CD14-positive monocyte (primary cell): ENCODE results near the gene TTLL12. TPM values are rescaled to one million over a fixed set of nuclear protein-coding genes. Genes with fewer than 3 reads are reported as not detected.
A peak's percentile ranks its signal among the peaks of the same experiment; 100 is the strongest.

Experiments used
- DNase-seq, 3 donors: peaks; one replicate each; pipeline ENCODE4 v3.0.0-alpha.2; 2011 to 2022
- H2AFZ ChIP-seq: 2 replicates; pipeline ENCODE4 v1.6.0; 2012; ENCODE audit warnings: mild to moderate bottlenecking, low read depth, low read length, inconsistent platforms; ENCODE audit not compliant: insufficient read depth, poor library complexity, severe bottlenecking
- H3K27ac ChIP-seq, 2 donors: 1 replicate in 1 of 2; 2 replicates in 1 of 2; pipeline ENCODE4 v1.5.1; 2012 to 2013; ENCODE audit warnings: low read length in 2 of 2, control low read depth in 1 of 2, inconsistent platforms in 1 of 2, low read depth in 1 of 2, mild to moderate bottlenecking in 1 of 2
- H3K27me3 ChIP-seq, 2 donors: one replicate each; pipeline versions ENCODE4 v1.6.0 to v1.6.1; 2011 to 2013; ENCODE audit warnings: low read length in 2 of 2; ENCODE audit not compliant: control insufficient read depth in 2 of 2, insufficient read depth in 2 of 2
- H3K36me3 ChIP-seq, 2 donors: replicated peaks in 1 of 2; 1 replicate in 1 of 2; 2 replicates in 1 of 2; pipeline versions ENCODE4 v1.5.1 to v1.6.1; 2012 to 2013; ENCODE audit warnings: low read length in 2 of 2, control low read depth in 1 of 2, inconsistent platforms in 1 of 2, mild to moderate bottlenecking in 1 of 2; ENCODE audit not compliant: insufficient read depth in 2 of 2, control insufficient read depth in 1 of 2
- H3K4me1 ChIP-seq, 2 donors: 1 replicate in 1 of 2; 2 replicates in 1 of 2; pipeline versions ENCODE4 v1.5.1 to v1.6.1; 2012 to 2013; ENCODE audit warnings: low read length in 2 of 2, control low read depth in 1 of 2, inconsistent platforms in 1 of 2, mild to moderate bottlenecking in 1 of 2, moderate library complexity in 1 of 2; ENCODE audit not compliant: insufficient read depth in 2 of 2, control insufficient read depth in 1 of 2
- H3K4me2 ChIP-seq: replicated peaks from 2 replicates; pipeline ENCODE3; 2012; ENCODE audit warnings: low read length, moderate library complexity, mild to moderate bottlenecking; ENCODE audit not compliant: poor library complexity, severe bottlenecking; ENCODE audit errors: extremely low read depth
- H3K4me3 ChIP-seq, 3 experiments: fragments of 200-600 bp in 1 of 3; sonication (generic) in 1 of 3; replicated peaks in 1 of 3; 1 replicate in 2 of 3; 2 replicates in 1 of 3; pipeline ENCODE4 v1.5.1; 2011 to 2013; ENCODE audit warnings: low read length in 3 of 3, mild to moderate bottlenecking in 3 of 3, control low read depth in 2 of 3, low read depth in 2 of 3, inconsistent platforms in 1 of 3, moderate library complexity in 1 of 3
- H3K79me2 ChIP-seq: 2 replicates; pipeline ENCODE4 v1.6.0; 2012; ENCODE audit warnings: mild to moderate bottlenecking, control low read depth, inconsistent platforms, low read length, moderate library complexity; ENCODE audit not compliant: insufficient read depth
- H3K9ac ChIP-seq: 2 replicates; pipeline ENCODE4 v1.6.0; 2017; ENCODE audit warnings: low read length, mild to moderate bottlenecking; ENCODE audit not compliant: insufficient read depth, poor library complexity, severe bottlenecking
- H3K9me3 ChIP-seq, 2 donors: replicated peaks in 1 of 2; 1 replicate in 1 of 2; 2 replicates in 1 of 2; pipeline versions ENCODE4 v1.5.1 to v1.6.1; 2012 to 2013; ENCODE audit warnings: low read length in 2 of 2, control low read depth in 1 of 2; ENCODE audit not compliant: control insufficient read depth in 1 of 2, insufficient read depth in 1 of 2
- H4K20me1 ChIP-seq: 2 replicates; pipeline ENCODE4 v1.6.0; 2012; ENCODE audit warnings: mild to moderate bottlenecking, low read length, control low read depth, moderate library complexity; ENCODE audit not compliant: insufficient read depth
- H3K27ac Mint-ChIP-seq, 7 donors: one replicate each; pipeline ENCODE4 v1.8.0; 2020; ENCODE audit warnings: mild to moderate bottlenecking in 7 of 7, mixed read lengths in 7 of 7, moderate library complexity in 6 of 7, inconsistent platforms in 2 of 7
- H3K27me3 Mint-ChIP-seq, 3 donors: one replicate each; pipeline ENCODE4 v1.8.0; 2021 to 2022; ENCODE audit warnings: low read depth in 3 of 3, mild to moderate bottlenecking in 3 of 3, mixed read lengths in 3 of 3, moderate library complexity in 3 of 3, inconsistent platforms in 1 of 3
- H3K36me3 Mint-ChIP-seq, 2 donors: one replicate each; pipeline ENCODE4 v1.8.0; 2020; ENCODE audit warnings: mixed read lengths in 2 of 2, inconsistent platforms in 1 of 2, mild to moderate bottlenecking in 1 of 2
- H3K4me1 Mint-ChIP-seq: one replicate; pipeline ENCODE4 v1.8.0; 2020; ENCODE audit warnings: mild to moderate bottlenecking, mixed read lengths
- H3K4me3 Mint-ChIP-seq, 2 donors: one replicate each; pipeline ENCODE4 v1.8.0; 2020; ENCODE audit warnings: mild to moderate bottlenecking in 2 of 2, mixed read lengths in 2 of 2, moderate library complexity in 1 of 2
- H3K9me3 Mint-ChIP-seq, 7 donors: one replicate each; pipeline ENCODE4 v1.8.0; 2020 to 2022; ENCODE audit warnings: mixed read lengths in 7 of 7, mild to moderate bottlenecking in 6 of 7, moderate library complexity in 6 of 7, inconsistent platforms in 2 of 7
- WGBS: methylation state at CpG from one replicate; pipeline ENCODE4 v1.1.5; 2013; ENCODE audit warnings: missing lambda C conversion rate; ENCODE audit not compliant: insufficient coverage; 5-methylcytosine and 5-hydroxymethylcytosine counted together
- intact Hi-C, 2 donors: fragments of 100-400 bp; cut with micrococcal nuclease; formaldehyde crosslinking; loops; one replicate each; pipeline versions ENCODE4 v1.15.0 to v1.15.1; 2023
- polyA plus RNA-seq, 3 donors: library from polyadenylated mRNA; depleted of rRNA in 1 of 3; unstranded in 2 of 3; stranded (reverse) in 1 of 3; fragments of 300-500 nt in 2 of 3; fragments of >200 nt in 1 of 3; fragmentation: Illumina TruSeq in 2 of 3; gene quantifications; 1 replicate in 2 of 3; 2 replicates in 1 of 3; pipeline ENCODE4 v1.2.3, GENCODE V29; 2012 to 2021
- TF ChIP-seq, protein P1 (sequence below): fragments of 200-600 bp; IDR thresholded peaks from one replicate; pipeline ENCODE4 v1.8.0; 2022; ENCODE audit warnings: antibody characterized with exemption, mild to moderate bottlenecking

Gene TTLL12
- polyA plus RNA-seq, 3 donors, result 9.5 to 16.6 (median 16.5) TPM

DNA sequence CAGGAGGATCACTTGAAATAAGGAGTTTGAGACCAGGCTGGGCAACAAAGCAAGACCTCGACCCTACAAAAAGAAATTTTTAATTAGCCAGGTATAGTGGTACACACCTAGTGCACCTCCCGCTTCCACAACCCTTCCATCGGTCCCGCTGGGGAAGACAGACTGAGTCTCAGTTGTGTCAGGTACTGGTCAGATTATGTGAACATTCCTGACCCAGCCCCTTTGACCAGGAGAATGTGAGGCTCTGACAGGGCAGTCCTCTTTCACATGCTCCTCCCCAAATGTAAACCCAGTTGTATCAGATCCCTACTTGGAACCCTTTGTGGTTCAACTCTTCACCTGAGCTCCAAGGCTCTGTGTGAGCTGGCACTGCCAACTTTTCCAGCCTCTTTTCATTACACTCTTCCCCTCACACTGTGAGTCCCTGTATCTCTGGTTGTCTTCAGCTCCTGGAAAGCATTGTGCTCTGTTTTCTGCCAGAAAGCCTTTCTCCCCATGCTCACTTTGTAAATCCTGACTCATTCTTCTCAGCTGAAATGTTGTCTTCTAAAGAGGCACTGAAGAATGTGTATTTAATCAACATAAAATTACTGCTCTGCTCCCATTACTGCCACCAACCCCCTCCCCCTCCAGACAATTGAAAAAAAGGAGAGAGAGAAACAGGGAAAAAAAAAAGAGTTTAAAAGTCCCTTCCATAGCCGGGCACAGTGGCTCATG is 2.1 kb upstream of the TTLL12 start:
- Mint-ChIP-seq H3K9me3 (peaks cover 0 to 12% (median 7%) of the 10 kb centered on the region in 7 donors), H3K4me3 (no peak overlapping the region), H3K4me1 (peaks cover 25% of the 10 kb centered on the region), H3K27me3 (peaks cover 3 to 11% (median 4%) of the 10 kb centered on the region in 3 donors), H3K36me3 (peaks cover 0 to 5% of the 10 kb centered on the region in 2 donors), H3K27ac (peak overlapping the region in 2 of 7 donors; percentile 64 to 80)
- Histone ChIP-seq H3K9ac (no peak overlapping the region), H3K4me1 (peaks cover 19 to 22% of the 10 kb centered on the region in 2 donors), H4K20me1 (no peaks in the 10 kb centered on the region), H3K27me3 (no peaks in the 10 kb centered on the region), H3K4me3 (no peak overlapping the region), H3K36me3 (no peaks in the 10 kb centered on the region), H3K27ac (no peak overlapping the region), H3K4me2 (no peak overlapping the region), H2AFZ (peak overlapping the region; percentile 30), H3K79me2 (peaks cover 14% of the 10 kb centered on the region), H3K9me3 (peaks cover 0 to 6% of the 10 kb centered on the region in 2 donors)
- intact Hi-C loops, result loop anchor here in 1 of 2 donors (5.0 kb wide), 1 partner anchor 37 kb away; the partner anchor contains the start of gene TSPO
- WGBS, result 100% methylated on average over 1 of the region's 5 CpGs
- TF ChIP-seq, protein P1, sequence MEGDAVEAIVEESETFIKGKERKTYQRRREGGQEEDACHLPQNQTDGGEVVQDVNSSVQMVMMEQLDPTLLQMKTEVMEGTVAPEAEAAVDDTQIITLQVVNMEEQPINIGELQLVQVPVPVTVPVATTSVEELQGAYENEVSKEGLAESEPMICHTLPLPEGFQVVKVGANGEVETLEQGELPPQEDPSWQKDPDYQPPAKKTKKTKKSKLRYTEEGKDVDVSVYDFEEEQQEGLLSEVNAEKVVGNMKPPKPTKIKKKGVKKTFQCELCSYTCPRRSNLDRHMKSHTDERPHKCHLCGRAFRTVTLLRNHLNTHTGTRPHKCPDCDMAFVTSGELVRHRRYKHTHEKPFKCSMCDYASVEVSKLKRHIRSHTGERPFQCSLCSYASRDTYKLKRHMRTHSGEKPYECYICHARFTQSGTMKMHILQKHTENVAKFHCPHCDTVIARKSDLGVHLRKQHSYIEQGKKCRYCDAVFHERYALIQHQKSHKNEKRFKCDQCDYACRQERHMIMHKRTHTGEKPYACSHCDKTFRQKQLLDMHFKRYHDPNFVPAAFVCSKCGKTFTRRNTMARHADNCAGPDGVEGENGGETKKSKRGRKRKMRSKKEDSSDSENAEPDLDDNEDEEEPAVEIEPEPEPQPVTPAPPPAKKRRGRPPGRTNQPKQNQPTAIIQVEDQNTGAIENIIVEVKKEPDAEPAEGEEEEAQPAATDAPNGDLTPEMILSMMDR, result no peak
- no peak for DNase-seq

DNA sequence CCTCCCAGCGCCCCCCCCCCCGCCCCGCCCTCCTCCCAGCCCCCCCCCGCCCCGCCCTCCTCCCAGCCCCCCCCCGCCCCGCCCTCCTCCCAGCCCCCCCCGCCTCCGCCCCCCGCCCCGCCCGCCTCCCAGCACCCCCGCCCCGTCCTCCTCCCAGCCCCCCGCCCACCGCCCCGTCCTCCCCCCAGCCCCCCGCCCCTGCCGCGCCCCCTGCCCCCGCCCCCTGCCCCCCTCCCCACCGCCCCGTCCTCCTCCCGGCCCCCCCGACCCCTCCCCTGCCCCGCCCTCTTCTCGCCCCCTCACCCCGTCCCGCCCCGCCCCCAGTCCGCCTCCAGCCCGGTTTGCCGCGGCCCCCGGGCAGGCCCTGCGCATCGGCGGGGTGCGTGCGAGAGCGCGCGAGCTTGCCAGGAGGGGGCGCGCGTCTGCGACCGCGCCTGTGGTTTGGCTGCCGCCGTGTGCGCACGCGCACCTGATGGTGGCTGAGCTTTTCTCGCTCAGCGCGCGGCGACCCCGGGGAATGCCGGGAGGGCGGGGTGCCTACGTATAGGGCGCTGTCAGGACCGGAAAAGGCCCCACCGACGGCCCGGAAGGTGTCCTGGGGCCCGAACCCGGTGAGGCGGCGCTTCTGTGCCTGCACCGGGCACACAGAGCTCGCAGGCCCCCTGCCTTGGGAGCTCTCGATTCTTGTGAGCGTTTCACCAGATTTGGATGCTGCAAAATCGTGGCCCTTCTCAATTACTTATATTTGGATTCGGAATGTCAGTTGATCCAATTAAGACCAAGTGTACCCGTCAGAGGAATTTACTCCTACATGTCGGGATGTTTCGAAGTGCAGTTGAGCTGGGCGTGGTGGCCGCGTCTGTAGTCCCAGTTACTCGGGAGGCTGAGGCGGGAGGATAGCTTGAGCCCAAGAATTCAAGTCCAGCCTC is 501 bp upstream of the TTLL12 start:
- DNase-seq, result peak; percentile 92 to 95 (median 95)
- WGBS, result 1% methylated on average over 47 of the region's 86 CpGs
- intact Hi-C loops, result loop anchor here in 1 of 2 donors (5.0 kb wide), 1 partner anchor 35 kb away; the partner anchor contains the start of gene TSPO

More for the DNA sequence above, 501 bp upstream of the TTLL12 start:
- H3K9ac ChIP-seq, result peak overlapping the region; percentile 82
- H3K4me2 ChIP-seq, result peak overlapping the region; percentile 71
- TF ChIP-seq, protein P1, result peak; percentile 55
- H3K9me3 ChIP-seq, result peaks cover 0 to 6% of the 10 kb centered on the region in 2 donors
- H3K27ac ChIP-seq, result peak overlapping the region; percentile 93 to 96
- peaks cover 19 to 27% of the 10 kb centered on the region in 2 donors for H3K4me1 ChIP-seq
- no peaks in the 10 kb centered on the region for H4K20me1 ChIP-seq
- no peaks in the 10 kb centered on the region for H3K27me3 ChIP-seq
- H2AFZ ChIP-seq, result peak overlapping the region; percentile 85
- peaks cover 0 to 12% (median 7%) of the 10 kb centered on the region in 7 donors for H3K9me3 Mint-ChIP-seq
- peaks cover 19% of the 10 kb centered on the region for H3K79me2 ChIP-seq
- H3K27me3 Mint-ChIP-seq, result peaks cover 3 to 4% (median 3%) of the 10 kb centered on the region in 3 donors
- H3K4me3 Mint-ChIP-seq, result peak overlapping the region; percentile 76 to 84
- peaks cover 3 to 7% of the 10 kb centered on the region in 2 donors for H3K36me3 ChIP-seq
- peak overlapping the region; percentile 91 to 97 (median 95) for H3K27ac Mint-ChIP-seq
- H3K4me3 ChIP-seq, result peak overlapping the region; percentile 59 to 77 (median 65)
- H3K4me1 Mint-ChIP-seq, result peaks cover 27% of the 10 kb centered on the region
- peaks cover 7 to 8% of the 10 kb centered on the region in 2 donors for H3K36me3 Mint-ChIP-seq
